GM12878 (cell line): ENCODE results near the gene APBB3. TPM values are rescaled to one million over a fixed set of nuclear protein-coding genes. Genes with fewer than 3 reads are reported as not detected.

ENCODE experiments used
- ATAC-seq: fragments of 200-7000 bp; cut with Tn5 transposase; 3 replicates; pipeline ENCODE4 v1.9.1; 2020; ENCODE audit warnings: mild to moderate bottlenecking, moderate library complexity
- BruUV-seq: library from RNA; stranded (reverse); fragments of 400-500 nt; replicated peaks from 2 replicates; lab custom pipeline; 2021; lab: Mats Ljungman, UMichigan
- CTCF ChIA-PET: fragments of 300-600 bp; sonication (Branson Sonifier 250); formaldehyde crosslinking; extraction: SDS; loops from one replicate; lab custom pipeline; 2021; ENCODE audit warnings: inconsistent platforms; lab: Yijun Ruan, JAX
- POLR2A ChIA-PET: fragments of 350-600 bp; formaldehyde crosslinking; extraction: SDS; loops from one replicate; lab custom pipeline; 2021; ENCODE audit warnings: inconsistent platforms; lab: Charles Lee
- RAD21 ChIA-PET: fragments of 300-600 bp; sonication (Branson Sonifier 250); formaldehyde crosslinking; loops from one replicate; lab custom pipeline; 2023; ENCODE audit warnings: antibody characterized with exemption; ENCODE audit not compliant: unreplicated experiment; lab: Charles Lee
- SMC1A ChIA-PET: fragments of 300-600 bp; sonication (Branson Sonifier 250); formaldehyde crosslinking; loops from one replicate; lab custom pipeline; 2023; ENCODE audit not compliant: unreplicated experiment, uncharacterized antibody; lab: Charles Lee
- DNase-seq: peaks from one replicate; pipeline ENCODE4 v3.0.0-alpha.2; 2011; ENCODE audit warnings: low read depth, low spot score
- FAIRE-seq: peaks from 3 replicates; lab custom pipeline; 2011; peaks lifted over from hg19 to GRCh38; lab: Jason Lieb, UNC
- H2AFZ ChIP-seq: 2 replicates; pipeline ENCODE4 v1.6.0; 2011; ENCODE audit warnings: low read depth, low read length, control low read depth; ENCODE audit not compliant: control insufficient read depth
- H3K27ac ChIP-seq: 2 replicates; pipeline ENCODE4 v1.5.1; 2011; ENCODE audit warnings: control low read depth; ENCODE audit not compliant: control insufficient read depth, insufficient read depth
- H3K27me3 ChIP-seq, 2 experiments: replicated peaks in 1 of 2; 2 replicates each; pipeline versions ENCODE4 v1.6.0 to v1.6.1; 2011; ENCODE audit warnings: low read length in 1 of 2; ENCODE audit not compliant: control insufficient read depth in 2 of 2, insufficient read depth in 2 of 2
- H3K36me3 ChIP-seq, 2 experiments: 2 replicates each; pipeline ENCODE4 v1.5.1; 2011; ENCODE audit warnings: low read length in 1 of 2; ENCODE audit not compliant: control insufficient read depth in 2 of 2, insufficient read depth in 2 of 2
- H3K4me1 ChIP-seq: 2 replicates; pipeline ENCODE4 v1.6.1; 2011; ENCODE audit warnings: mild to moderate bottlenecking, low read length, moderate library complexity, mixed read lengths; ENCODE audit not compliant: control insufficient read depth, insufficient read depth
- H3K4me2 ChIP-seq: 2 replicates; pipeline ENCODE4 v1.6.0; 2011; ENCODE audit warnings: control low read depth; ENCODE audit not compliant: control insufficient read depth, insufficient read depth
- H3K4me3 ChIP-seq: fragments of 200-600 bp; sonication (generic); 2 replicates; pipeline ENCODE4 v1.5.1; 2016
- H3K79me2 ChIP-seq: 2 replicates; pipeline ENCODE4 v1.6.0; 2011; ENCODE audit warnings: low read length; ENCODE audit not compliant: control insufficient read depth, insufficient read depth
- H3K9ac ChIP-seq: 2 replicates; pipeline ENCODE4 v1.8.0; 2011; ENCODE audit warnings: low read length, control low read depth, mixed read lengths; ENCODE audit not compliant: control insufficient read depth, insufficient read depth
- H3K9me3 ChIP-seq: replicated peaks from 3 replicates; pipeline ENCODE4 v1.5.1; 2011; ENCODE audit warnings: mild to moderate bottlenecking, low read length; ENCODE audit not compliant: control insufficient read depth, insufficient read depth
- H4K20me1 ChIP-seq: 2 replicates; pipeline ENCODE4 v1.6.0; 2011; ENCODE audit not compliant: control insufficient read depth, insufficient read depth
- MEF2A ChIP-seq: IDR thresholded peaks from 2 replicates; pipeline ENCODE4 v1.6.1; 2011; ENCODE audit warnings: low read depth, mild to moderate bottlenecking, low read length, moderate library complexity; ENCODE audit not compliant: insufficient read depth
- RAD51 ChIP-seq: fragments of 450-650 bp; IDR thresholded peaks from 2 replicates; pipeline ENCODE4 v1.6.1; 2016; ENCODE audit warnings: moderate library complexity, mild to moderate bottlenecking, inconsistent platforms
- RUNX3 ChIP-seq: IDR thresholded peaks from 2 replicates; pipeline ENCODE4 v1.6.1; 2012; ENCODE audit warnings: low read length, inconsistent platforms
- SUPT20H ChIP-seq: IDR thresholded peaks from 2 replicates; pipeline ENCODE4 v1.6.1; 2011; ENCODE audit warnings: low read depth, mild to moderate bottlenecking, low read length, moderate library complexity, borderline replicate concordance; ENCODE audit not compliant: control insufficient read depth
- SUZ12 ChIP-seq: fragments of 200-600 bp; sonication (generic); IDR thresholded peaks from one replicate; pipeline ENCODE4 v1.6.1; 2018; ENCODE audit warnings: antibody characterized with exemption, mild to moderate bottlenecking; ENCODE audit not compliant: unreplicated experiment
- ZNF24 ChIP-seq: fragments of 450-650 bp; IDR thresholded peaks from 2 replicates; pipeline ENCODE4 v1.6.1; 2017; ENCODE audit warnings: antibody characterized with exemption, mild to moderate bottlenecking
- WGBS: methylation state at CpG from one replicate; pipeline ENCODE4 v1.1.6; 2016; ENCODE audit warnings: low lambda C conversion rate; ENCODE audit not compliant: insufficient replicate concordance, insufficient coverage; ENCODE audit errors: missing lambda C conversion rate; 5-methylcytosine and 5-hydroxymethylcytosine counted together
- in situ Hi-C: fragments of 300-500 bp; cut with MboI; formaldehyde crosslinking; loops from 9 replicates; pipeline ENCODE4 v1.14.3; 2018; ENCODE audit warnings: mixed read lengths
- intact Hi-C: fragments of 100-400 bp; cut with micrococcal nuclease; formaldehyde crosslinking; loops from one replicate; pipeline ENCODE4 v1.14.2; 2022; ENCODE audit not compliant: unreplicated experiment
- polyA plus RNA-seq, 11 experiments: library from polyadenylated mRNA; depleted of rRNA in 4 of 11; unstranded in 6 of 11; stranded (reverse) in 5 of 11; fragments of >200 nt; fragmentation: Nextera tagmentation in 4 of 11; fragmentation: Illumina TruSeq in 1 of 11; extraction: Ambion mirVana in 4 of 11; extraction: Trizol in 1 of 11; gene quantifications; 1 replicate in 1 of 11; 2 replicates in 10 of 11; pipeline versions ENCODE4 v1.2.1 to v1.2.3, GENCODE V29; 2011 to 2016; ENCODE audit warnings: inconsistent platforms in 2 of 11, missing spikeins in 2 of 11, low read depth in 1 of 11
- total RNA-seq, 4 experiments: library from RNA; depleted of rRNA in 3 of 4; stranded (reverse); fragments of >200 nt in 3 of 4; fragmentation: Illumina TruSeq in 1 of 4; extraction: Trizol in 1 of 4; gene quantifications; 2 replicates each; pipeline versions ENCODE4 v1.2.1 to v1.2.3, GENCODE V29; 2013 to 2021
- TF ChIP-seq, protein P1 (sequence below): fragments of 450-650 bp; IDR thresholded peaks from 2 replicates; pipeline ENCODE4 v1.6.1; 2017; ENCODE audit warnings: mild to moderate bottlenecking, low read depth, inconsistent platforms; ENCODE audit not compliant: poor library complexity, severe bottlenecking

APBB3 gene
- total and polyA plus RNA-seq, 10 of the 15 experiments (the other 5 are each of a cell fraction or from before 2014, with no cell fraction given): 0.35 to 33.3 (median 14.3) TPM

DNA sequence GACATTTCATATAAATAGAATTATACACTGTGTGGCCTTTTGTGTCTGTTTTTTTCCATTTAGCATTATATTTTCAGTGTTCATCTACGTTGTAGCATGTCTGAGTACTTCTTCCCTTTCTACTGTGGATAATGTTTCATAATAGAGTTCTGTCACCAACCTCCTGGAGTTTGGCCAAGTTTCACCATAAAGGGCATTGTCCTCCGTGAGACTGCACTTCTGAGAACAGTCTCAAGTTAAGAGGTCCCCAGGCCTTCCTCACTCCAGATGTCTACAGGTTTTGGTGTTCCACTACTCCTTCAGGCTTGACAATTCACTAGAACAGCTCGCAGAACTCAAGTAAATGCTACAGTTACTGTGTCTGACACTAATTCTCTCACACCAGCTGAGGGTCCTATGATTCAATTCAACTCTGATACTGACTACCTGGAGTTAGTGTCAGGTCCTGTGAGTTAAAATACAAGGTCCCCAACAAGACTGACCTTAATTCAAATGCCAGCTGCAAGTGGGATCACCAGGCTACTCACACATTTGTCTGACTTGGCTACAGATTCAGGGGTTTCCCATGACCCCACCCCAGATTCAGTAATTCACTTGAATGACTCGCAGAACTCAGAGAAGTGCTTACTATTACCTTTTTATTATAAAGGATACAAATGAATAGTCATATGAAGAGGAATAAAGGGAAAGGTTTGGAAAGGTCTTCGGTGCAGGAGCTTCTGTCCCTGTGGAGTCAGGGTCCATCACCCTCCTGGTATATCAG lies 31.3 kb upstream of the APBB3 start:
- no peak overlapping the region for H3K4me3 ChIP-seq
- no peaks in the 10 kb centered on the region for H3K9me3 ChIP-seq
- H3K36me3 ChIP-seq: no peaks in the 10 kb centered on the region
- no peak for DNase-seq
- 9% methylated on average over 5 of the region's 5 CpGs for WGBS
- POLR2A ChIA-PET: interaction anchor here (0.6 kb wide), 1 partner anchor 18 kb away, joined by 7 read pairs; no protein-coding TSS in a partner anchor
- intact Hi-C loops: no loop called here
- no peak overlapping the region for H2AFZ ChIP-seq
- no TSS peak for BruUV-seq
- no peaks in the 10 kb centered on the region for H4K20me1 ChIP-seq
- CTCF ChIA-PET: no interaction called here
- H3K9ac ChIP-seq: no peak overlapping the region
- no peaks in the 10 kb centered on the region for H3K4me1 ChIP-seq
- RAD21 ChIA-PET: no interaction called here
- ATAC-seq: peak; percentile 21; the same call in 1 of the 3 replicates
- H3K79me2 ChIP-seq: no peaks in the 10 kb centered on the region
- SMC1A ChIA-PET: interaction anchor here (0.6 kb wide), 1 partner anchor 208 kb away, joined by 3 read pairs; no protein-coding TSS in a partner anchor
- TF ChIP-seq RUNX3: no peak
- TF ChIP-seq ZNF24: no peak
- TF ChIP-seq, protein P1, sequence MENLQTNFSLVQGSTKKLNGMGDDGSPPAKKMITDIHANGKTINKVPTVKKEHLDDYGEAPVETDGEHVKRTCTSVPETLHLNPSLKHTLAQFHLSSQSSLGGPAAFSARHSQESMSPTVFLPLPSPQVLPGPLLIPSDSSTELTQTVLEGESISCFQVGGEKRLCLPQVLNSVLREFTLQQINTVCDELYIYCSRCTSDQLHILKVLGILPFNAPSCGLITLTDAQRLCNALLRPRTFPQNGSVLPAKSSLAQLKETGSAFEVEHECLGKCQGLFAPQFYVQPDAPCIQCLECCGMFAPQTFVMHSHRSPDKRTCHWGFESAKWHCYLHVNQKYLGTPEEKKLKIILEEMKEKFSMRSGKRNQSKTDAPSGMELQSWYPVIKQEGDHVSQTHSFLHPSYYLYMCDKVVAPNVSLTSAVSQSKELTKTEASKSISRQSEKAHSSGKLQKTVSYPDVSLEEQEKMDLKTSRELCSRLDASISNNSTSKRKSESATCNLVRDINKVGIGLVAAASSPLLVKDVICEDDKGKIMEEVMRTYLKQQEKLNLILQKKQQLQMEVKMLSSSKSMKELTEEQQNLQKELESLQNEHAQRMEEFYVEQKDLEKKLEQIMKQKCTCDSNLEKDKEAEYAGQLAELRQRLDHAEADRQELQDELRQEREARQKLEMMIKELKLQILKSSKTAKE: no peak
- no peak for TF ChIP-seq RAD51
- TF ChIP-seq SUPT20H: no peak
- no peak for TF ChIP-seq SUZ12
- TF ChIP-seq MEF2A: no peak
- no peak overlapping the region for H3K27ac ChIP-seq
- no peaks in the 10 kb centered on the region for H3K27me3 ChIP-seq
- no peak for FAIRE-seq
- in situ Hi-C loops: no loop called here
- H3K4me2 ChIP-seq: no peak overlapping the region
